ENCODE data around the gene NSD1.

NSD1 gene

DNA sequence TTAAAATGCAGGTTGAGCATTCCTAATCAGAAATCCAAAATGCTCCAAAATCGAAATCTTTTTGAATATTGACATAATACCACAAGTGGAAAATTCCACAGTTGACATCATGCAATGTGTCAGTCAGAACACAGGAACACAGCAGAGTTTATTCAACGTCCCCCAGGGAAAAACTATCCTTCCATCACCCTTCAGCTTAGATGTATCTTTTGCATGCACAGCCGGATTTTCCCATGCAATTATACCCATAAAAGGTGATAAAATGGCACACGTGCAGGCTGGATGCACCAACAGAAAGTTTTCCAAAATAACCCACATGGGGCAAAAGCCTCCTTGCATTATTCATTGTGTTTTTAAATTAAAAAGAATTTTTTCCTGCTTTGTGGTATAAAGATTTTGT lies 98.8 kb downstream of the NSD1 start:
- ChIA-PET CTCF (no interaction called here), POLR2A (interaction anchor here (2.1 kb wide), 1 partner anchor 38 kb away, joined by 6 read pairs; no protein-coding TSS in a partner anchor)
- TF ChIP-seq, protein P1, sequence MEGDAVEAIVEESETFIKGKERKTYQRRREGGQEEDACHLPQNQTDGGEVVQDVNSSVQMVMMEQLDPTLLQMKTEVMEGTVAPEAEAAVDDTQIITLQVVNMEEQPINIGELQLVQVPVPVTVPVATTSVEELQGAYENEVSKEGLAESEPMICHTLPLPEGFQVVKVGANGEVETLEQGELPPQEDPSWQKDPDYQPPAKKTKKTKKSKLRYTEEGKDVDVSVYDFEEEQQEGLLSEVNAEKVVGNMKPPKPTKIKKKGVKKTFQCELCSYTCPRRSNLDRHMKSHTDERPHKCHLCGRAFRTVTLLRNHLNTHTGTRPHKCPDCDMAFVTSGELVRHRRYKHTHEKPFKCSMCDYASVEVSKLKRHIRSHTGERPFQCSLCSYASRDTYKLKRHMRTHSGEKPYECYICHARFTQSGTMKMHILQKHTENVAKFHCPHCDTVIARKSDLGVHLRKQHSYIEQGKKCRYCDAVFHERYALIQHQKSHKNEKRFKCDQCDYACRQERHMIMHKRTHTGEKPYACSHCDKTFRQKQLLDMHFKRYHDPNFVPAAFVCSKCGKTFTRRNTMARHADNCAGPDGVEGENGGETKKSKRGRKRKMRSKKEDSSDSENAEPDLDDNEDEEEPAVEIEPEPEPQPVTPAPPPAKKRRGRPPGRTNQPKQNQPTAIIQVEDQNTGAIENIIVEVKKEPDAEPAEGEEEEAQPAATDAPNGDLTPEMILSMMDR (IDR thresholded peaks at IDR 0.05; ENCODE audit: insufficient read depth, low read length, missing control alignments) = no peak
- H3K4me3 ChIP-seq (ENCODE audit: low read depth, low read length) = no peak overlapping the region
- no peak for DNase-seq (ENCODE audit: low read depth, low spot score)

GRCh38 chr5:177232761-177233160 lies 99.2 kb downstream of the NSD1 start:
- no peak overlapping the region for H3K4me3 ChIP-seq (ENCODE audit: low read depth, low read length)
- POLR2A ChIA-PET = interaction anchor here (2.1 kb wide), 1 partner anchor 39 kb away, joined by 6 read pairs; no protein-coding TSS in a partner anchor
- TF ChIP-seq, protein P1 (IDR thresholded peaks at IDR 0.05; ENCODE audit: insufficient read depth, low read length, missing control alignments) = no peak
- DNase-seq (ENCODE audit: low read depth, low spot score) = peak; percentile 54
- CTCF ChIA-PET = interaction anchor here (1.0 kb wide), 1 partner anchor 118 kb away, joined by 3 read pairs; no protein-coding TSS in a partner anchor

- no peak for DNase-seq (ENCODE audit: low read depth, low spot score)
- CTCF ChIA-PET = interaction anchor here (1.0 to 1.2 kb wide), 2 partner anchors 118 to 120 kb away, joined by 3 to 4 read pairs; no protein-coding TSS in a partner anchor
- TF ChIP-seq, protein P1 (IDR thresholded peaks at IDR 0.05; ENCODE audit: insufficient read depth, low read length, missing control alignments) = no peak
- no peak overlapping the region for H3K4me3 ChIP-seq (ENCODE audit: low read depth, low read length)
- POLR2A ChIA-PET = interaction anchor here (2.1 kb wide), 1 partner anchor 39 kb away, joined by 6 read pairs; no protein-coding TSS in a partner anchor
Measured at GRCh38 chr5:177233206-177233605, 99.6 kb downstream of the NSD1 start.

GRCh38 chr5:177233802-177234201 lies 100.2 kb downstream of the NSD1 start:
- CTCF ChIA-PET = interaction anchor here (1.0 to 1.2 kb wide), 3 partner anchors 21 to 121 kb away, joined by 3 to 4 read pairs (median 3); no protein-coding TSS in a partner anchor
- TF ChIP-seq, protein P1 (IDR thresholded peaks at IDR 0.05; ENCODE audit: insufficient read depth, low read length, missing control alignments) = no peak
- DNase-seq (ENCODE audit: low read depth, low spot score) = no peak
- POLR2A ChIA-PET = interaction anchor here (2.1 kb wide), 1 partner anchor 40 kb away, joined by 6 read pairs; no protein-coding TSS in a partner anchor
- H3K4me3 ChIP-seq (ENCODE audit: low read depth, low read length) = no peak overlapping the region

- ChIA-PET CTCF (interaction anchor here (1.1 to 1.6 kb wide), 3 partner anchors 12 to 122 kb away, joined by 3 to 5 read pairs (median 3); no protein-coding TSS in a partner anchor), POLR2A (no interaction called here)
- TF ChIP-seq, protein P1 (IDR thresholded peaks at IDR 0.05; ENCODE audit: insufficient read depth, low read length, missing control alignments) = no peak
- H3K4me3 ChIP-seq (ENCODE audit: low read depth, low read length) = no peak overlapping the region
- peak; percentile 24 for DNase-seq (ENCODE audit: low read depth, low spot score)
Measured at GRCh38 chr5:177234841-177235240, 101.3 kb downstream of the NSD1 start.

GRCh38 chr5:177241768-177242167 lies 108.2 kb downstream of the NSD1 start:
- no peak overlapping the region for H3K4me3 ChIP-seq (ENCODE audit: low read depth, low read length)
- TF ChIP-seq, protein P1 (IDR thresholded peaks at IDR 0.05; ENCODE audit: insufficient read depth, low read length, missing control alignments) = no peak
- no peak for DNase-seq (ENCODE audit: low read depth, low spot score)
- POLR2A ChIA-PET = no interaction called here
- CTCF ChIA-PET = interaction anchor here (1.6 kb wide), 1 partner anchor 128 kb away, joined by 5 read pairs; no protein-coding TSS in a partner anchor
